GM10248 (cell line): ENCODE data around the gene CYTH1.

Experiments
- CTCF ChIA-PET: fragments of 300-600 bp; sonication (Branson Sonifier 250); formaldehyde crosslinking; extraction: SDS; loops from one replicate; lab custom pipeline; 2021; ENCODE audit warnings: antibody characterized with exemption; lab: Yijun Ruan, JAX
- POLR2A ChIA-PET: fragments of 350-650 bp; sonication (Branson Sonifier 250); formaldehyde crosslinking; extraction: SDS; loops from one replicate; lab custom pipeline; 2020; ENCODE audit warnings: antibody characterized with exemption; lab: Yijun Ruan, JAX
- DNase-seq: peaks from one replicate; pipeline ENCODE4 v3.0.0; 2012; ENCODE audit errors: extremely low spot score
- TF ChIP-seq, protein P1 (sequence below): IDR thresholded peaks from 2 replicates; pipeline ENCODE4 v1.5.1; 2012; ENCODE audit warnings: mild to moderate bottlenecking, low read depth; ENCODE audit errors: extremely low read depth, missing control alignments, control extremely low read depth

Gene CYTH1

DNA sequence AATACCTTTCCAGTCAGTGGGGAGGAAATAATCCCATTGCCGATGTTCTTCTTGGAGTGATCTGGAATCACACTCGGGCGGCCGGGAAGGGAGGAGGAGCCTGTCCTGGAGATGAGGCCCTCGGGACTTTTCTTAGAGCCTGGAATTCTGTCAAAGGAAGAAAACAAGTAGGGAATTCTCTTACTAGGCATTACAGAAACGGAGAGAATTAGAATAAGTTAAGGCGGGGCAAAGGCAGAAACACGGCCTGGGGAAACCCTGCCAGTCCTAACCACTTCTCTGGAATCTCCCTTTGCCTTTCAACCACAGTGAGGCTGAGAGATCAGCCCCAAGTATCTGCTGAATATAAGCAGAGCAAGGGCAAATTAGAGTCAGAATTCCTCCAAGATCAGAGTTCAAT lies 30.8 kb upstream of the CYTH1 start:
- ChIA-PET CTCF (no interaction called here), POLR2A (no interaction called here)
- TF ChIP-seq, protein P1, sequence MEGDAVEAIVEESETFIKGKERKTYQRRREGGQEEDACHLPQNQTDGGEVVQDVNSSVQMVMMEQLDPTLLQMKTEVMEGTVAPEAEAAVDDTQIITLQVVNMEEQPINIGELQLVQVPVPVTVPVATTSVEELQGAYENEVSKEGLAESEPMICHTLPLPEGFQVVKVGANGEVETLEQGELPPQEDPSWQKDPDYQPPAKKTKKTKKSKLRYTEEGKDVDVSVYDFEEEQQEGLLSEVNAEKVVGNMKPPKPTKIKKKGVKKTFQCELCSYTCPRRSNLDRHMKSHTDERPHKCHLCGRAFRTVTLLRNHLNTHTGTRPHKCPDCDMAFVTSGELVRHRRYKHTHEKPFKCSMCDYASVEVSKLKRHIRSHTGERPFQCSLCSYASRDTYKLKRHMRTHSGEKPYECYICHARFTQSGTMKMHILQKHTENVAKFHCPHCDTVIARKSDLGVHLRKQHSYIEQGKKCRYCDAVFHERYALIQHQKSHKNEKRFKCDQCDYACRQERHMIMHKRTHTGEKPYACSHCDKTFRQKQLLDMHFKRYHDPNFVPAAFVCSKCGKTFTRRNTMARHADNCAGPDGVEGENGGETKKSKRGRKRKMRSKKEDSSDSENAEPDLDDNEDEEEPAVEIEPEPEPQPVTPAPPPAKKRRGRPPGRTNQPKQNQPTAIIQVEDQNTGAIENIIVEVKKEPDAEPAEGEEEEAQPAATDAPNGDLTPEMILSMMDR, result no peak
- no peak for DNase-seq

DNA sequence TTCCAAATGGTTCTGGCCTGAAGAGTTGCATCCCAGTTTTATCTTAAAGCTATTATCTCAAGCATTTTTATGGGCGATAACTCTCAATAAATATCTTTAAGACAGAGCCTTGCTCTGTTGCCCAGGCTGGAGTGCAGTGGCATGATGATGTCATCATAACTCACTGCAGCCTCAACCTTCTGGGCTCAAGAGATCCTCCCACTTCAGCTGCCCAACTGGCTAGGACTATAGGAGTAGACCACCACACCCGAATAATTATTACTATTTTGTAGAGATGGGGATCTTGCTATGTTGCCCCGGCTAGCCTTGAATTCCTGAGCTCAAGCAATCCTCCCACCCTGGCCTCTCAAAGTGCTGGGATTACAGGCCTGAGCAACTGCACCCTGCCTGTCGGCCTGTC lies 26.1 kb upstream of the CYTH1 start:
- TF ChIP-seq, protein P1, result no peak
- CTCF ChIA-PET, result no interaction called here
- DNase-seq, result no peak
- POLR2A ChIA-PET, result no interaction called here

- TF ChIP-seq, protein P1, result no peak
- ChIA-PET CTCF (interaction anchor here (0.7 to 1.0 kb wide), 3 partner anchors 7 to 56 kb away, joined by 3 read pairs; no protein-coding TSS in a partner anchor), POLR2A (no interaction called here)
- no peak for DNase-seq
These were observed 24.4 kb upstream of the CYTH1 start for GRCh38 chr17:78806451-78806850.

GRCh38 chr17:78805301-78805700 lies 23.2 kb upstream of the CYTH1 start:
- CTCF ChIA-PET, result interaction anchor here (1.1 kb wide), 1 partner anchor 25 kb away, joined by 3 read pairs; no protein-coding TSS in a partner anchor
- POLR2A ChIA-PET, result no interaction called here
- DNase-seq, result no peak
- TF ChIP-seq, protein P1, result no peak

DNA sequence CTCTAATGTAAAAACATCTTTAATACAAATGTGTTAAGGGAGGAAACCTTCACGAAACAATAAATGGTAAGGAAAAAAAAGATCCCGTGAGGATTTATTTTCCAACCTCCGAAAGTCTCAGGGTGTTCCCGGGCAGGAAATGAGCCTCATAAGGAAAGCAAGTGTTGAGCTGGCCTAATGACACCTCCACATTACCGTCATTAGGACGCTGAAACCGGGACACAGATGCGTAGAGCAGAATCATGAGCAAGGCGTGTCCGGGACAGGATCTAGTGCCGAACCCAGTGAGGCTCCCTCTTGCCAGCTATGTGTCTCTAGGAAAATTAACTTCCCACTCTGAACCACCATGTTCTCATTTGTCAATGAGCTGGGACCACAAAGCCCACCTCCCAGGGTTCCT lies 22.7 kb upstream of the CYTH1 start:
- CTCF ChIA-PET, result interaction anchor here (1.1 kb wide), 1 partner anchor 25 kb away, joined by 3 read pairs; no protein-coding TSS in a partner anchor
- POLR2A ChIA-PET, result no interaction called here
- TF ChIP-seq, protein P1, result no peak
- no peak for DNase-seq

DNA sequence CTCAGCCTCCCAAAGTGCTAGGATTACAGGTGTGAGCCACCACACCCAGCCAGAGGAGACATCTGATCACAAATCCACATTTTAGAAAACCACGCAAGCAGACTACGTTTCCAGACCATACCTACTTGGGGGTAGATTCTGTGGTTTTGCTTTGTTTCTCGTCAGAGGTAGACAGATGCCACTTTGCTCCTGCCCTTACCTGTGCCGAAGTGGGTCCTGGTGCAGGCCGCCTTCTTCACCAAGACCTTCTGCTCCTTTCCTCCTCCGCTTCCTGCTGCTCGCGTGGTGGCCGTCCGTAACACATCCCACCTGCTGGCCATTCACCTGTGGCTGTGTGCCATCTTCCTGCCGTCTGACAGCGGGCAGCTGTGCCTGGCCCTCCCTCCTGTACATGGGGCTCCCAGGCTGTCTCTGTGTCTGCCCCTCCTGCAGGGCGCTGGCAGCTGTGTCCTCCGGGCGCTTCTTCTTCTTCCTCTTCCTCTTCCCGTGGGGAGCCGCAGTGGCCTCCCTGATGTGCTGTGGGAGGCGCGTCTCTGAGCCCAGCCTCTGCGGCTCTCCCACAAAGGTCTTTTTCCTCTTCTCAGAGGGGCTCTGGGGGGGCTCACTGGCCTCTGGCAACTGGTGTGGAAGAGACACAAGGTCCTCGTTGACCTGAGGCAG lies 21.2 kb upstream of the CYTH1 start:
- DNase-seq, result no peak
- POLR2A ChIA-PET, result no interaction called here
- TF ChIP-seq, protein P1, result no peak
- CTCF ChIA-PET, result interaction anchor here (0.9 kb wide), 1 partner anchor 20 kb away, joined by 3 read pairs; no protein-coding TSS in a partner anchor
